Hair follicular keratinocyte (primary cell): ENCODE data around the gene CIITA. TPM values are rescaled to one million over a fixed set of nuclear protein-coding genes. Genes with fewer than 3 reads are reported as not detected.

ENCODE experiments used
- total RNA-seq: library from RNA; depleted of rRNA; stranded (reverse); fragments of >200 nt; gene quantifications from 2 replicates; pipeline ENCODE4 v1.2.3, GENCODE V29; 2015

The CIITA gene, protein sequence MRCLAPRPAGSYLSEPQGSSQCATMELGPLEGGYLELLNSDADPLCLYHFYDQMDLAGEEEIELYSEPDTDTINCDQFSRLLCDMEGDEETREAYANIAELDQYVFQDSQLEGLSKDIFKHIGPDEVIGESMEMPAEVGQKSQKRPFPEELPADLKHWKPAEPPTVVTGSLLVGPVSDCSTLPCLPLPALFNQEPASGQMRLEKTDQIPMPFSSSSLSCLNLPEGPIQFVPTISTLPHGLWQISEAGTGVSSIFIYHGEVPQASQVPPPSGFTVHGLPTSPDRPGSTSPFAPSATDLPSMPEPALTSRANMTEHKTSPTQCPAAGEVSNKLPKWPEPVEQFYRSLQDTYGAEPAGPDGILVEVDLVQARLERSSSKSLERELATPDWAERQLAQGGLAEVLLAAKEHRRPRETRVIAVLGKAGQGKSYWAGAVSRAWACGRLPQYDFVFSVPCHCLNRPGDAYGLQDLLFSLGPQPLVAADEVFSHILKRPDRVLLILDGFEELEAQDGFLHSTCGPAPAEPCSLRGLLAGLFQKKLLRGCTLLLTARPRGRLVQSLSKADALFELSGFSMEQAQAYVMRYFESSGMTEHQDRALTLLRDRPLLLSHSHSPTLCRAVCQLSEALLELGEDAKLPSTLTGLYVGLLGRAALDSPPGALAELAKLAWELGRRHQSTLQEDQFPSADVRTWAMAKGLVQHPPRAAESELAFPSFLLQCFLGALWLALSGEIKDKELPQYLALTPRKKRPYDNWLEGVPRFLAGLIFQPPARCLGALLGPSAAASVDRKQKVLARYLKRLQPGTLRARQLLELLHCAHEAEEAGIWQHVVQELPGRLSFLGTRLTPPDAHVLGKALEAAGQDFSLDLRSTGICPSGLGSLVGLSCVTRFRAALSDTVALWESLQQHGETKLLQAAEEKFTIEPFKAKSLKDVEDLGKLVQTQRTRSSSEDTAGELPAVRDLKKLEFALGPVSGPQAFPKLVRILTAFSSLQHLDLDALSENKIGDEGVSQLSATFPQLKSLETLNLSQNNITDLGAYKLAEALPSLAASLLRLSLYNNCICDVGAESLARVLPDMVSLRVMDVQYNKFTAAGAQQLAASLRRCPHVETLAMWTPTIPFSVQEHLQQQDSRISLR
- 0.04 TPM in 1 of 2 replicates, not detected in the other for total RNA-seq

DNA sequence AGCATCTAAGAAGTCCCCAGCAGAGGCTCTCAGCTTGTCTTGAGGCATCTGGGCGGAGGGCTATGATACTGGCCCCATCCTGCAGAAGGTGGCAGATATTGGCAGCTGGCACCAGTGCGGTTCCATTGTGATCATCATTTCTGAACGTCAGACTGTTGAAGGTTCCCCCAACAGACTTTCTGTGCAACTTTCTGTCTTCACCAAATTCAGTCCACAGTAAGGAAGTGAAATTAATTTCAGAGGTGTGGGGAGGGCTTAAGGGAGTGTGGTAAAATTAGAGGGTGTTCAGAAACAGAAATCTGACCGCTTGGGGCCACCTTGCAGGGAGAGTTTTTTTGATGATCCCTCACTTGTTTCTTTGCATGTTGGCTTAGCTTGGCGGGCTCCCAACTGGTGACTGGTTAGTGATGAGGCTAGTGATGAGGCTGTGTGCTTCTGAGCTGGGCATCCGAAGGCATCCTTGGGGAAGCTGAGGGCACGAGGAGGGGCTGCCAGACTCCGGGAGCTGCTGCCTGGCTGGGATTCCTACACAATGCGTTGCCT lies at the start of gene CIITA:
CIITA (plus strand) TSS at position 404 of the 543 bp plus-strand sequence; CDS start at position 533, 129 bp downstream.

DNA sequence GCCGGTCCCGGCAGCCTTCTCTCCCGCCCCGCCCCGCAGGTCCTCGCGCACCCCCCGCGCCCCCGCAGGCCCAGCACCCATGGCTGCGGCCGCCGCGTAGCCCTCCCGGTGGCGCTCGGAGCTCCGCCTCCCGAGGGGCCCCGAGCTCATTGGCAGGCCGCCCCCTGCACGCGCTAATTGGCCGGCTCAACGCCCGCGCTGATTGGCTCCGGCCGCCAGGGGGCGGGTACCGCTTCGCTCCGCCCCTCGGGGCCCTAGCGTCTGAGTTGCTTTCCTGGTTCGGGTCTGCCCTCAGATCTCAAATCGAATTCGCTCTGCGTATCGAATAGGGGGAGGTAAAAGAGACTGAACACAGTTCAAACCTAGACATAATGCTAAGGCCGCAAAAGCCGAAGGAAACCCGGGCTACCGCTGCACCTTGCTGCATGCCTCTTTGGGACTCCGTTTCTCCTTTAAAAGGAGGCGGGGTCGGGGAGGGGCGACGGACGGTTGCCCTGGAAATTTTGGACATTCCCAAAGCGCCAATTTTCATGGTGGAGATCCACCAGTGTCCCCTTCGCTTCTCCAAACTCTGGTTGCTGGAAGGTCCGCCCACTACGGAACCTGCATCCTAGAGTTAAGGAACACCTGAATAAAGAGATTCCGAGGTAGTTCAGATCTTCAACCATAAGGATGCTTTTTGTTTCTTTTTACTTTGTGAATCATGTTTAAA lies 65.5 kb downstream of the CIITA start, which contains the start of gene DEXI:
DEXI (minus strand) TSS at position 117 of the 712 bp plus-strand sequence. CDS start 463 bp downstream, outside the sequence.

DNA sequence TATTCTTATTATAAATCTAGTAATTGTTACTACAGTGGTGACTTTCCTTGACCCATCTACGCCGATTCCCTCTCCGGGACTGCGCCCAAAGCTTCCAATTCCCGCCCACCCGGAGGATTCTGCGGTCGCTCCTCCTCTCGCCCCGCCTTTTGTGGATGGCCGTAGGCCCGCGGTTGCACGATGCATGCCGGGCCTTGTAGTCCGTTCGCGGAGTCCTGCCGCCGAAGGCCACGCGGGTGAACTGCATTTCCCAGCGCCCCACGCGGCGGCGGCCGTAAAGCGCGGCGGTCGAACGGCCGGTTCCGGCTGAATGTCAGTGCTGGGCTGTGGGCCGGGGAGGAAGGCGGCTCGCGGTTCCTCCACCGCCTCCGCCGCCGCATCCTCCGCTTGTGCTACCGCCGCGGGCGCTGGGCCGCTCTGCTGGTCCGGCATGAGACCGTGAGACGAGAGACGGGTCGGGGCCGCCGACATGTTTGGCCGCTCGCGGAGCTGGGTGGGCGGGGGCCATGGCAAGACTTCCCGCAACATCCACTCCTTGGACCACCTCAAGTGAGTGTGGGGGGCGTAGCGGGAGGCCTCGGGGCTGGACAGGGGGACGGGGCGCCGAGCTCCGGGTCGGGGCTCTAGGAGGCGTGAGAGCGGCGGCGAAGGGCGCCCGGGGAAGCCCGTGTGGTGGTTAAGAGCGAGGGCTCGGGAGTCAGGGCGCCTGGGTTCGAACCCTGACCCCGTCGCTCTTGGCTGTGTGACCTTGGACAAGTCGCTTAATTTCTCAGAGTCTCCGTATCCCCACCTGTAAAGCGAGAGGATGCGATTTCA lies 67.5 kb downstream of the CIITA start, which contains the start of gene CLEC16A:
CLEC16A (plus strand) TSS at position 316 of the 816 bp plus-strand sequence; CDS start at position 470, 154 bp downstream.

Other genes with a start within 250 kb of the CIITA start
- gene TEKT5, start 182.3 kb upstream of the CIITA start, total RNA-seq: not detected in 2 replicates
- 24.6 and 31.3 TPM in 2 replicates for gene NUBP1, start 133.4 kb upstream of the CIITA start, total RNA-seq
- not detected in 2 replicates for gene TVP23A, start 58.4 kb upstream of the CIITA start, total RNA-seq
- 82.4 and 82.9 TPM in 2 replicates for gene DEXI, start 65.3 kb downstream of the CIITA start, total RNA-seq
- 12.1 and 14.3 TPM in 2 replicates for gene CLEC16A, start 67.4 kb downstream of the CIITA start, total RNA-seq